Activated CD4-positive, alpha-beta T cell treated with anti-CD3 and anti-CD28 coated beads, Interleukin-2, amount 50 U/mL, for 1 hour (primary cell): Measurements from ENCODE around the gene MTA2.
A peak's percentile ranks its signal among the peaks of the same experiment; 100 is the strongest.

Experiments used
- DNase-seq: peaks from one replicate; pipeline ENCODE4 v3.0.0-alpha.2; 2020

The MTA2 gene

DNA sequence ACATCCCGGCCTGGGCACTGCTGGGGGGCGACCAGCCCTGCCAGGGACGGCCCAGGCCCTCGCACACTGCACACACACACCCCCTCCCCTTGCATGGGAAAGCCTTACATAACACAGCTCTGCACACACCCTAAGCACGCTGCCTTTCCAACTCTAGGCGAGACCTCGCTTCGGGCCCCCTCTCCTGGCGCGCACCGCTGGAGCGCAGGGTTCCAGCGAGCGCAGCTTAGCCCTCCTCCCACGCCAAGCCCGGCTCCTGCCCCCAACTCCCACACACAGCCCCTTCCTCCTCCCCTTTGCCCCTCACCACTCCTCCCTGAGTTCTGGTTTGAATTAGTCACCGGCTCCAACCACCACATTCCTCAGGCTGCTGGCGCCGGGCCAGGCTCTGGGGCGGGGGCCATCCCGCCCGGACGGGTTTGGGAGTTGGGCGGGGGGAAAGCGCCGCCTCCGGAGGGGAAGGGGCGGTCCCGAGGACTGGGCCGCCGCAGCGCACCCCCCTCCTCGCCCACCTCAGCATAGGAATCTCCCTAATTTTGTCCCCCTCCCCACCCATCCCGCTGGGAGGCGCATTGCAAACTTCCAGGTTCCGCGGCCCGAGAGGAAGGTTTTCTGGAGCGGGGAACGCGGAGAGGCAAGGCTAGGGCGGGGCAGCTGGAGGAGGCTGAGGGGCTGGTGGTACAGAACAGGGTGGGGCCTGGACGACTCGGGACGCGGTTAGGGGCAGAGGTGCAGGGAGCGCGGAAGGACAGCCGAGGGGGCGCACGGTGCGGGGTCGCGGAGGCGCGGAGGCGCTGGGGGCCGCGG lies 56.0 kb downstream of the MTA2 start:
- peak; percentile 70 for DNase-seq

DNA sequence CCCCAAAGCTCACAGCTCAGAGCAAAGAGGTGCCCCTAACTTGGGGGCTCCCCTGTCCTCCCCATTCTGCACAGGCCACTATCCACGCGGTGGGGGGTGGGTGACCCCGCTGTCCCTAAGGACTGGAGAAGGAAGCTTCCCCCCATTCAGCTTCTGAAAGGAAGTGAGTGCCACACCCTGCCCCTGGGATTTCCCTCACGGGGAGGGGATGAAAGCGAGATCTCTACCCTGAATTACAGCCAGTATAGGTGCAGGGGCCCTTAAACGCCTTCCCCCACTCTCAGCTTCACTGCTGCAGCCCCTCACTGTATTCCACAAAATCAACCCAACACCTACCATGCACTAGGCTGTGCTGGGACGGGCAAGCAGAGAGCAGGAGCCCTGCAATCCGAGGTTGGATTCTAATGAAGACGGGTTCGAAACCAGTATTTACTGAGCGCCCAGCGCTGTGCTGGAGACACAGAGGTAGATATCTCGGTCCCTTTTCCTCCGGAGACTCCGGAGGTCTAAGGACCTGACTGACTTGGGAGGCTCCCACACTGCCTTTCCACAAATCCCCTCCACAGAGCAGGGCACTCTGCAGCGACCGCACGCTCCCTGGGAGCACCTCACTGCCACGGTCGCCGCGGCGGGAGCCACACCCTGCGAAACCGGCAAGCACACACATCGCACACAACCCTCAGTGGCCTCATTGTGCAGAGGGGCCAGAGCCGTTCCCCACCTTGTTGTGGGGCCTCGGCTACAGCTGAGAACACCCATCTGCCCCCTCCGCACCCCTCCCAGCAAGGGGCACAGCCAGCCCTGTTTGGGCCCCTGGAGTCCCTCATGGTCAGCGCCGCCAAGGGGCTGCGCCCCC lies 56.9 kb downstream of the MTA2 start:
- DNase-seq = no peak

DNA sequence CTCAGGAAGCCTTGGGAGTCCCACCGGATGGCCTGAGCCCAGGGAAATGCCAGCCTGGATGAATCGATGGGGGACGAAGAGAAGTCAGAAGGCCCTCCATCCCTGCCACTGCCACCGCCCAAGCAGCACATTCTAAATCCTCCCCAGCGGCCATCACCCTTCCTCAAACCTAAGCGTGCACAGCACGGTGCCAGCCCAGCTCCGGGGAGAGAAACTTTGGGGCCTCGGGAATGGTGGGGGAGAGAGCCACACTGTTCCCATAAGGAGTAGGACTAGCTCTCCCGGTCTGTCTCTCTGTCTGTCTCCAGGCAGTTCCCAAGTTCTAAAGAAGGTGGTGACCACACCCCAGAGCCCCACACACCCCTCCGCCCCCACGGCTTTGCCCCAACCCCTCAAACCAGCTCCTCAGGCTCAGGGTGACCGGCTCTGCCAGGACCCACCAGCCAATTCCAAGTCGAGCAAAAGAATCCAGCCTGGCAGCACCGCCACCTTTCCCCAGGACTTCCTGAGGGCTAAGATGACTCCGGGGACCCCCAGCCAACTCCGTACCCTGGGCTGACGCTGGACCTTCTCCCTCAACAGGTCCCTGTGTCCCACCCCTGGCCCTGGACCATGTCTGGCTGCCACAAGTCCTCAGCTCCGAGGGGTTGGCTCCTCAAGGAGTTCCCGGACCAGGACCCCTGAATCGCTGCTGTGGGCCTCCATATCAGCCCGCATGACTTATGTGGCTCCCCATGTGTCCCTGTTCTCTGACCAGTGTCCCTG lies 57.8 kb downstream of the MTA2 start:
- no peak for DNase-seq
